Gastrocnemius medialis (tissue), 4 donors: ENCODE data around the gene TMEM222.

Experiments
- CTCF ChIP-seq, 5 experiments: fragments of 450-650 bp in 3 of 5; fragments of 200-600 bp in 2 of 5; sonication (generic) in 2 of 5; IDR thresholded peaks in 4 of 5; conservative IDR thresholded peaks in 1 of 5; 1 replicate in 4 of 5; 2 replicates in 1 of 5; pipeline ENCODE4 v1.5.1; 2016 to 2019; ENCODE audit warnings: antibody characterized with exemption in 5 of 5, mild to moderate bottlenecking in 3 of 5, moderate library complexity in 3 of 5
- POLR2A ChIP-seq, 2 donors: fragments of 450-650 bp; IDR thresholded peaks; one replicate each; pipeline ENCODE4 v1.6.1; 2017; ENCODE audit warnings: antibody characterized with exemption in 2 of 2, mild to moderate bottlenecking in 2 of 2, moderate library complexity in 2 of 2

DNA sequence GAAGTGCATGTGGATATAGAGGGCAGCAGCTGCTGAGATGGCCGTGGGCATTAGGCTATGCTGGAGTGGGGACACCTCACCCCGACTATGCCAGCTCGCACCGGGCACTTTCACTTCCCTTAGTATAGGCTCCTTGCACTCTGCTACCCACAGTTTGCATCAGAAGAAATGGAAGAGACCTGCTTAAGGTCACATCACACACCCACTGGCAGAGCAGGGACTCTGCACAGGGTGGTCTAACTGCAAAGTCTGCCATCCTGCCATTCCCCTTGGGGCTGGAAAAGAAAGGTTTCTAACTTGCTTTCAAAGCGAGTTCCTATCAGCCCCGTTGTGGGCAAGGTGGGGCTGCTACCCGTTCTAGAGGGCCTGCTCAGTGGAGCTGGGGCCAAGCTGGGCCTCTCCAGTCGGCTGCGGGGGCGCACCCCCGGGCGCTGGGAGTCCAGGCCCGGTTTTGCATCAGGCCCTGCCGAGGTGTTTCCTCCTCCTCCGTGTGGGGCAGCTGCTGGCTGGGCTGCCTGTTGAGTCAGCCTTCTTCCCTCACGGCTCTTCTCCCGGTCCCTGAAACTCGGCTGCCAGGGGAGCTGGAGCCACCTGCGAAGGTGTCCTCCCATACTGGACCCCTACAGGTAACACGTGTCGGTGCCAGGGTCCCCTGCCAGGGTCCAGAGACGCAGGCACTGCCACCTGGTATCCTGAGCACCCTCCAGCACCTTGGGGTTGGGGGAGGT is 19.7 kb downstream of the TMEM222 start, which contains the start of gene SYTL1:
- no peak for TF ChIP-seq POLR2A (IDR thresholded peaks at IDR 0.05)
- no peak for TF ChIP-seq CTCF (IDR thresholded peaks at IDR 0.05 in 4 of 5, conservative IDR thresholded peaks at IDR 0.05 in 1 of 5)
